A549 (cell line): ENCODE measurements around the gene CACNA2D4.

Experiments
- CTCF ChIP-seq: fragments of >200 bp; sonication (Bioruptor Twin); formaldehyde crosslinking; IDR thresholded peaks from 3 replicates; pipeline ENCODE4 v1.5.1; 2016
- JUN ChIP-seq, 2 experiments: fragments of >200 bp; sonication (Bioruptor Twin); formaldehyde crosslinking; IDR thresholded peaks; 2 replicates in 1 of 2; 3 replicates in 1 of 2; pipeline ENCODE4 v1.6.1; 2016 to 2017
- SMC3 ChIP-seq: fragments of >200 bp; sonication (Bioruptor Twin); formaldehyde crosslinking; IDR thresholded peaks from 3 replicates; pipeline ENCODE4 v1.6.1; 2018; ENCODE audit warnings: inconsistent platforms

DNA sequence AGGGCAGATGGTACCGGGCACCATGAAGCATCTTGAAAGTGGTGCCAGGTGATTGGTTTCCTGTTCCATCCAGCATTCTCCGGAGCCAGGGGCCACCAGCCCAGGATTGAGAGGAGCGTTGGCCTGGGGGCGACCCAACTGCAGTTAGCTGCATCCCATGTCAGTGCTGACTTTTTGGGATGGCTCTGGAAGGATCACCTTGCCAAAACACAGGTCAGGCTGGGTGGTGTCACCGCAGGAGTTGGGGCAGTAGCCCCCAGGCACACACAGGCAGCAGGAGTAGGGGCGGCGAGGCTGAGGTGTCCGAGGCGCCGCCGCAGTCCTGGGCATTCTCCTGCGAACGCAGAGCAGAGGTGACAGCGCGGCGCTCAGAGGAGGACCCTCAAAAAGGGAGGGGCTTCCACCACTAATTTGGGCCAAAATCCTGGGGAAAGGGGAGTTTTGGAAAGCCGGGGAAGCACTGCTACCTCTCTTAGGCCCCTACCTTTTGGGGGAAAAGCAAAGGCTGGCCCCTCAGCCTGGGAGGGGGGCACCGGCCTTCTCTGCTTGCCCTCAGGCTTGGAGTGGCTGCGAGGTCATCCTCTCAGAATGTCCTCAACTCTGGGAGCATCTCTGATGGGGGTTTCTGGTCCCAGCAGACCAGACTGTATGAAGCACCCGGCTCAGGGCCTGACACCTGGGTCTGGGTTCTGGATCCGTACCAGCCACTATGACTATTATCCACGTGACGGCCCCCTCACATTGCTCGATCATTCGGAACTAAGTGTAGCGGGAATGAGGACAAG, 124.8 kb downstream of the CACNA2D4 start:
- TF ChIP-seq CTCF, result no peak
- no peak for TF ChIP-seq SMC3
- no peak for TF ChIP-seq JUN (IDR thresholded peaks at IDR 0.05)
